ENCODE data around the gene FDX2.
"Not testable (repeated sequence)": the region's sequence is repeated elsewhere in the genome, so short reads cannot be mapped to it uniquely, and the experiment has no call there.

Gene FDX2

GRCh38 chr19:10284065-10284959 is 31.5 kb downstream of the FDX2 start:
- no peak for DNase-seq (ENCODE audit: low read depth in 2 of 2)

- DNase-seq (ENCODE audit: low read depth in 2 of 2) = no peak
These were observed 32.3 kb downstream of the FDX2 start for GRCh38 chr19:10283301-10284064.

- DNase-seq (ENCODE audit: low read depth in 2 of 2) = not testable (repeated sequence)
These were observed 33.8 kb downstream of the FDX2 start for GRCh38 chr19:10282043-10282442.

DNA sequence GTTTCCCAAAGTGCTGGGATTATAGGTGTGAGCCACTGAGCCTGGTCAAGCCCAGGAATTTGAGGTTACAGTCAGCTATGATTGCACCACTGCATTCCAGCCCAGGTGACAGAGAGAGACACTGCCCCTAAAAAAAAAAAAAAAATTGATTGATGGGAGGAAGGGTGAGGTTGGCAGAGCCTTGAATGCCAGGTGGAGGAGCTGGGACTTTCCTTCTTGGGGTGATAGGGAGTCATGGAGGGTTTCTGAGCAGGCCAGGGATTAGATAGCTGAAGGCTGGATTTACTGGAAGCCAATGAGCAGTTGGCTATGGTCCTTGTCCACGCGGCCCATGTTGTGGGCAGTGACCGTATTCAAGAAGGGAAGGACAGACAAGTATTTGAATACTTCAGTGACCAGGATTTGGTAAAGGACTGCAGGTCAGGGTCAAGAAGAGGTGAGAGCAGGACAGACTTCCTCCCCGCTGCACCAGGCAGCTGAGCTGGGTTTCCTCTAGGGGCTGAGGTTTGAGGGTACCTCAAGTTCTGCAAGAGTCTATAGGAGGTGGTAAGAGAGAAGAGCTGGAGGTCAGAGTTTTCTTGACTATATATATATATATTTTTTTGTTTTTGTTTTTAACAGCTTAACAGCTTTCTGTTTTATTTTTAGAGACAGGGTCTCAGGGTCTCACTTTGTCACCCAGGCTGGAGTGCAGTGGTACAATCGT is 35.9 kb downstream of the FDX2 start:
- no peak for DNase-seq (ENCODE audit: low read depth in 2 of 2)

- DNase-seq (ENCODE audit: low read depth in 2 of 2) = no peak
These were observed 36.9 kb downstream of the FDX2 start for GRCh38 chr19:10278935-10279334.

- DNase-seq (ENCODE audit: low read depth in 2 of 2) = no peak
These were observed 37.8 kb downstream of the FDX2 start for GRCh38 chr19:10277795-10278589.

DNA sequence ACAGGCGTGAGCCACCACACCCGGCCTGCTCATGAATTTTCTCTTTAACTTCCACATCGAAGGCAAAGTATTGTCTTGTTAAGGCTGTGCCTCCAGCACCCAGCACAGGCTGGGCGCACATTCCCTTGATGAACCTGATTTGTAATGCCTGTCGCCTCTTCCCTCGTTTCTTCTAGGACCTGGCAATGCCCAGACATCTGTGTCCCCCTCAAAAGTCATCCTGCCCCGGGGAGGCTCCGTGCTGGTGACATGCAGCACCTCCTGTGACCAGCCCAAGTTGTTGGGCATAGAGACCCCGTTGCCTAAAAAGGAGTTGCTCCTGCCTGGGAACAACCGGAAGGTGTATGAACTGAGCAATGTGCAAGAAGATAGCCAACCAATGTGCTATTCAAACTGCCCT is 41.2 kb downstream of the FDX2 start:
- no peak for DNase-seq (ENCODE audit: low read depth in 2 of 2)

DNA sequence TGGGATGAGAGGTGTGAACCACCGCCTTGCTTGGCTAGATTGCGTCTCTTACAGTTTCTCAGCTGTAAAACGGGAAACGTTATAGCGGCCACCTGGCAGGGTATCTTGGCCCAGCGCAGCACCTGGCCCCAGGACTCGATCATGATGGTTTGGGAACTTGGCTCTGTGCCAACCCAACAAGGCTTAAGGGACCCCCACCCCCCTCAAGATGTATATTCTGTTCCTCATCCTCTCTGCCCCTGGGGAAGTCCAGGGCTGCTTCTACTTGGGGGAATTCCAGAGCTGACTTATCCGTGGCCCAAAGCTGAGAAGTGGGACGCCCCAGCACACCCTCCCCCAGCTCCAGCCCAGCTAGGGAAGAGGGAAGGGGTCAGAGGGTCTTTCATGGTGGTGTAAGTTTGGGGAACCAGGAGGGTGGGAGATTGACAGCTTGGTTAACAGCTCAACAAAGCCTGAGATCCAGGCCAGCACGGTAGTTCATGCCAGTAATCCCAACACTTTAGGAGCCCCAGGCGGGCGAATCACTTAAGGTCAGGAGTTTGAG is 44.2 kb downstream of the FDX2 start:
- DNase-seq (ENCODE audit: low read depth in 2 of 2) = no peak

DNA sequence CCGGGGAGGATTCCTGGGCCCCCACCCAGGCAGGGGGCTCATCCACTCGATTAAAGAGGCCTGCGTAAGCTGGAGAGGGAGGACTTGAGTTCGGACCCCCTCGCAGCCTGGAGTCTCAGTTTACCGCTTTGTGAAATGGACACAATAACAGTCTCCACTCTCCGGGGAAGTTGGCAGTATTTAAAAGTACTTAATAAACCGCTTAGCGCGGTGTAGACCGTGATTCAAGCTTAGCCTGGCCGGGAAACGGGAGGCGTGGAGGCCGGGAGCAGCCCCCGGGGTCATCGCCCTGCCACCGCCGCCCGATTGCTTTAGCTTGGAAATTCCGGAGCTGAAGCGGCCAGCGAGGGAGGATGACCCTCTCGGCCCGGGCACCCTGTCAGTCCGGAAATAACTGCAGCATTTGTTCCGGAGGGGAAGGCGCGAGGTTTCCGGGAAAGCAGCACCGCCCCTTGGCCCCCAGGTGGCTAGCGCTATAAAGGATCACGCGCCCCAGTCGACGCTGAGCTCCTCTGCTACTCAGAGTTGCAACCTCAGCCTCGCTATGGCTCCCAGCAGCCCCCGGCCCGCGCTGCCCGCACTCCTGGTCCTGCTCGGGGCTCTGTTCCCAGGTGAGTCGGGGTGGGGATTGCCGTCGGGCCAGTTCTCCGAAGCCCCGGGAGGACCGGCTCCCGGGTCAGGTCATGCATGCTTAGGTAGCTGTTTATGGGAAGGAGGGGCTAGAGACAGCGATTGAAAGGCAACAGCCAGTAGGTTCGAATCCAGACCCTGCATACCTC is 45.0 kb downstream of the FDX2 start, which contains the start of gene ICAM1:
Gene ICAM1 (plus strand): TSS at position 505 of the 779 bp plus-strand sequence. CDS start 40 bp downstream, at position 545.
- peak; percentile 48 to 57 for DNase-seq (ENCODE audit: low read depth in 2 of 2)

GRCh38 chr19:10270180-10270615 is 45.6 kb downstream of the FDX2 start:
- DNase-seq (ENCODE audit: low read depth in 2 of 2) = peak; percentile 51 to 58

DNA sequence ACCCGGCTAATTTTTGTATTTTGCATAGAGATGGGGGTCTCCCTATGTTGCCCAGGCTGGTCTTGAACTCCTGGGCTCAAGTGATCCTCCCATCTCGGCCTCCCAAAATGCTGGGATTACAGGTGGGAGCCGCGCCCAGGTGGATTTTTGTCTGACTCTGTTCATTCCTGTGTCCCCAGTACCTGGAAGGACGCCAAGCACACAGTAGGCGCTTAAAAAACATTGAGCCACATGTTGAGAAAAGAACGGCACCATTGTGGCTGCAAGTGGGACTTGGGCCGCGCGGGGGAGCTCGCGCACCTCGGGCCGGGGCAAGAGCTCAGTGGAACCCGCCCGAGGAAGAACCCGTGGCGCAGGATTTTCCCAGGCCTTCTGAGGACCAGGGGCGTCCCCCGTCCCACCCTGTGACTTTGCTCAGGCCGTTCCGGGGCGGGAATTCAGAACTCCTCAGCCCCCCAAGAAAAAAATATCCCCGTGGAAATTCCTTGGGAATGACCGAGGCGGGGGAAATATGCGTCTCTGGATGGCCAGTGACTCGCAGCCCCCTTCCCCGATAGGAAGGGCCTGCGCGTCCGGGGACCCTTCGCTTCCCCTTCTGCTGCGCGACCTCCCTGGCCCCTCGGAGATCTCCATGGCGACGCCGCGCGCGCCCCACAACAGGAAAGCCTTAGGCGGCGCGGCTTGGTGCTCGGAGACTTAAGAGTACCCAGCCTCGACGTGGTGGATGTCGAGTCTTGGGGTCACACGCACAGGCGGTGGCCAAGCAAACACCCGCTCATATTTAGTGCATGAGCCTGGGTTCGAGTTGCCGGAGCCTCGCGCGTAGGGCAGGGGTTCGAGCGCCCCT is 46.3 kb downstream of the FDX2 start:
- DNase-seq (ENCODE audit: low read depth in 2 of 2) = peak; percentile 76 to 77

- DNase-seq (ENCODE audit: low read depth in 2 of 2) = no peak
These were observed 47.7 kb downstream of the FDX2 start for GRCh38 chr19:10268071-10268470.

DNA sequence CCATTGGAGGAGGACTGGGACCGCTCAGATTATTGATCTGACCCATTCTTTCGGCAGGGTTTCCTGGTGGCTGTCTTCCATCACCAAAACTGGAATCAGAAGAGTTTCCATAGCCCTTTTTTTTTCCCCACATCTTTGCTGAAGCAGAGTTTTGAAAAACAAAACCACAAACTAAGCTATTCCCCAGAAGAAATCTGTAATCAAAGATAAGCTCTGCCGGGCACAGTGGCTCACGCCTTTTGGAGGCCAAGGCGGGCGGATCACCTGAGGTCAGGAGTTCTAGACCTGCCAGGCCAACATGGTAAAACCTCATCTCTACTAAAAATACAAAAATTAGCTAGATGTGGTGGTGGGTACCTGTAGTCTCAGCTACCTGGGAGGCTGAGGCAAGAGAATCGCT is 49.1 kb downstream of the FDX2 start:
- DNase-seq (ENCODE audit: low read depth in 2 of 2) = no peak

GRCh38 chr19:10262771-10263170 is 53.0 kb downstream of the FDX2 start:
- no peak for DNase-seq (ENCODE audit: low read depth in 2 of 2)

DNA sequence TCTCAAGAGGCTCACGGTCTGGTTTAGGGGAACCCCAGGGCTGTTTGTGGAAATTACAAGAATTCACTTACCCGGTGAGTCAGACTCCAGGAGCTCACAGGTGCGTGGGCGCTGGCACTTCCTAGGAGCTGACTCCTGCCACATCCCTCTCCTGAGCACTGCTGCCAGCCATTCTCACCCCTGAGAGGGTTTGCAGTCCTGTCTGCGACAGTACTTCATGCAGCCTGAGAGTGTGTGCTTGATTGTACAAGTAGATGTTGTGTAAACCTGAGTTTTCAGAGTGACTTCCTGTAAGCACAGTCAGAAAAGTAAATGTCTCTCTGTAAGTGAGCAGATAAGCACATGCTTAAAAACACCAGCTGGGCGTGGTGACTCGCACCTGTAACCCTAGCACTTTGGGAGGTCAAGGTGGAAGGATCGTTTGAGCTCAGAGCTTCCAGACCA is 55.7 kb downstream of the FDX2 start:
- no peak for DNase-seq (ENCODE audit: low read depth in 2 of 2)

Data from stimulated activated CD8-positive, alpha-beta memory T cell treated with anti-CD3 and anti-CD28 coated beads, Interleukin-2, amount 100 ng/mL, for 1 hour (primary cell).